HG02938 (cell line): ENCODE results near the gene RBFOX1.

Experiments
- ATAC-seq: cut with Tn5 transposase; IDR thresholded peaks from one replicate; pipeline ENCODE4 v1.9.1; 2021; ENCODE audit warnings: mild to moderate bottlenecking, moderate library complexity; ENCODE audit not compliant: unreplicated experiment

The RBFOX1 gene

GRCh38 chr16:7755347-7755882, 422.8 kb downstream of the RBFOX1 start:
- no peak for ATAC-seq
